SH-SY5Y (cell line): ENCODE measurements around the gene SGCE.
A peak's percentile ranks its signal among the peaks of the same experiment; 100 is the strongest.

ENCODE experiments used
- GATA2 ChIP-seq: IDR thresholded peaks from 2 replicates; pipeline ENCODE4 v1.6.1; 2011; ENCODE audit warnings: mild to moderate bottlenecking, low read depth, low read length
- GATA3 ChIP-seq: IDR thresholded peaks from 2 replicates; pipeline ENCODE4 v1.6.1; 2011; ENCODE audit warnings: low read depth, mild to moderate bottlenecking, low read length, moderate library complexity

- no peak; the same call in 1 of the 2 replicates for TF ChIP-seq GATA2
- 0 out of 2 replicates have a peak, but pooled peaks have one; percentile 39 for TF ChIP-seq GATA3
Observed at GRCh38 chr7:94648731-94649130, 7.2 kb downstream of the SGCE start.
